CD4-positive, alpha-beta memory T cell (primary cell): Measurements from ENCODE around the gene PFDN1. TPM values are rescaled to one million over a fixed set of nuclear protein-coding genes. Genes with fewer than 3 reads are reported as not detected.

Source experiments
- CTCF ChIA-PET: fragments of 350-600 bp; sonication (Branson Sonifier 250); formaldehyde crosslinking; loops from one replicate; lab custom pipeline; 2021; ENCODE audit warnings: inconsistent platforms; ENCODE audit not compliant: partially characterized antibody; lab: Charles Lee
- POLR2A ChIA-PET: fragments of 350-600 bp; sonication (Branson Sonifier 250); formaldehyde crosslinking; loops from one replicate; lab custom pipeline; 2021; ENCODE audit not compliant: partially characterized antibody; lab: Charles Lee
- DNase-seq, 5 donors: peaks; one replicate each; pipeline versions ENCODE4 v3.0.0 to v3.0.0-alpha.2; 2020 to 2022; ENCODE audit warnings: mixed read lengths in 1 of 5
- H3K27ac ChIP-seq: one replicate; pipeline ENCODE4 v1.7.0; 2013; ENCODE audit warnings: low read depth, low read length
- H3K27me3 ChIP-seq: 2 replicates; pipeline ENCODE4 v1.7.0; 2013; ENCODE audit warnings: mild to moderate bottlenecking, low read length, moderate library complexity; ENCODE audit not compliant: insufficient read depth
- H3K36me3 ChIP-seq: 2 replicates; pipeline ENCODE4 v1.7.0; 2013; ENCODE audit warnings: mild to moderate bottlenecking, low read length, moderate library complexity; ENCODE audit not compliant: insufficient read depth
- H3K4me1 ChIP-seq: 2 replicates; pipeline ENCODE4 v1.7.0; 2013; ENCODE audit warnings: mild to moderate bottlenecking, low read length, moderate library complexity; ENCODE audit not compliant: insufficient read depth
- H3K4me3 ChIP-seq, 2 donors: one replicate each; pipeline ENCODE4 v1.7.0; 2013; ENCODE audit warnings: low read length in 2 of 2, mild to moderate bottlenecking in 1 of 2
- H3K9me3 ChIP-seq, 2 donors: one replicate each; pipeline ENCODE4 v1.7.0; 2013; ENCODE audit warnings: low read length in 2 of 2, control low read depth in 1 of 2; ENCODE audit not compliant: control insufficient read depth in 1 of 2
- H3K27ac Mint-ChIP-seq, 7 donors: one replicate each; pipeline ENCODE4 v1.8.0; 2020 to 2021; ENCODE audit warnings: mixed read lengths in 7 of 7, mild to moderate bottlenecking in 6 of 7, inconsistent platforms in 3 of 7, moderate library complexity in 3 of 7
- H3K27me3 Mint-ChIP-seq, 2 donors: one replicate each; pipeline ENCODE4 v1.8.0; 2020 to 2021; ENCODE audit warnings: mixed read lengths in 2 of 2
- H3K36me3 Mint-ChIP-seq, 2 donors: one replicate each; pipeline ENCODE4 v1.8.0; 2020 to 2021; ENCODE audit warnings: mixed read lengths in 2 of 2, inconsistent platforms in 1 of 2, mild to moderate bottlenecking in 1 of 2
- H3K4me1 Mint-ChIP-seq, 4 donors: one replicate each; pipeline ENCODE4 v1.8.0; 2020 to 2021; ENCODE audit warnings: mixed read lengths in 4 of 4, mild to moderate bottlenecking in 1 of 4
- H3K4me3 Mint-ChIP-seq, 8 donors: one replicate each; pipeline ENCODE4 v1.8.0; 2020 to 2021; ENCODE audit warnings: mixed read lengths in 8 of 8, mild to moderate bottlenecking in 7 of 8, moderate library complexity in 6 of 8, inconsistent platforms in 3 of 8
- H3K9me3 Mint-ChIP-seq, 8 donors: one replicate each; pipeline ENCODE4 v1.8.0; 2020 to 2021; ENCODE audit warnings: mixed read lengths in 8 of 8, mild to moderate bottlenecking in 5 of 8, inconsistent platforms in 3 of 8, moderate library complexity in 1 of 8
- intact Hi-C: fragments of 100-400 bp; cut with micrococcal nuclease; formaldehyde crosslinking; loops from one replicate; pipeline ENCODE4 v1.15.1; 2023
- polyA plus RNA-seq, 2 donors: library from polyadenylated mRNA; unstranded; fragments of 300-500 nt; fragmentation: Illumina TruSeq; gene quantifications; one replicate each; pipeline ENCODE4 v1.2.3, GENCODE V29; 2021
- total RNA-seq, 2 experiments: library from RNA; stranded (reverse); gene quantifications; one replicate each; pipeline ENCODE4 v1.2.3, GENCODE V29; 2021

PFDN1 gene
- total and polyA plus RNA-seq, 4 experiments from 2014 or later: 24.8 to 223 (median 70.9) TPM

DNA sequence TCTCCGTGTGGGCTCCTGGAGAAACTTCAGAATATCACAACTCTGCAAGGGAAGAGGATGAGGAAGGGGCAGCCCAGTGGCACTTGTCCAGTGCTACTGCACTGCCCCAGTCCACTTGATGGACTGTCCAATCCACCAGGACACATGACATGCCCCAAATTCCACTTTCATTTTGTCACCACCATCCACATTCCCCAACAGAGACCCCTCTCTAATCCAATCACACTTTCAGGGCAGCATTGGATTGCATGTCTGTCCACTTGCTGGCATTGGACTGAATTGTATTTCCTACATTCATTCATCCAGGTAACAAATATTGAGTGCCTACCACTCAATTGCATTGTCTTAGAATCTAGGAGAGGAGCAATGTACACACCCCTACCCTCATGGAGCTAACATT lies 28.7 kb upstream of the PFDN1 start:
- Histone ChIP-seq H3K36me3 (no peaks in the 10 kb centered on the region), H3K9me3 (no peaks in the 10 kb centered on the region), H3K4me1 (no peaks in the 10 kb centered on the region), H3K27ac (no peak overlapping the region), H3K27me3 (no peaks in the 10 kb centered on the region), H3K4me3 (no peak overlapping the region)
- Mint-ChIP-seq H3K9me3 (no peaks in the 10 kb centered on the region), H3K4me1 (no peaks in the 10 kb centered on the region), H3K4me3 (no peak overlapping the region), H3K36me3 (peaks cover 4 to 5% of the 10 kb centered on the region in 2 donors), H3K27me3 (peaks cover 0 to 2% of the 10 kb centered on the region in 2 donors), H3K27ac (no peak overlapping the region)
- intact Hi-C loops: no loop called here
- POLR2A ChIA-PET: no interaction called here
- CTCF ChIA-PET: no interaction called here
- DNase-seq: no peak

DNA sequence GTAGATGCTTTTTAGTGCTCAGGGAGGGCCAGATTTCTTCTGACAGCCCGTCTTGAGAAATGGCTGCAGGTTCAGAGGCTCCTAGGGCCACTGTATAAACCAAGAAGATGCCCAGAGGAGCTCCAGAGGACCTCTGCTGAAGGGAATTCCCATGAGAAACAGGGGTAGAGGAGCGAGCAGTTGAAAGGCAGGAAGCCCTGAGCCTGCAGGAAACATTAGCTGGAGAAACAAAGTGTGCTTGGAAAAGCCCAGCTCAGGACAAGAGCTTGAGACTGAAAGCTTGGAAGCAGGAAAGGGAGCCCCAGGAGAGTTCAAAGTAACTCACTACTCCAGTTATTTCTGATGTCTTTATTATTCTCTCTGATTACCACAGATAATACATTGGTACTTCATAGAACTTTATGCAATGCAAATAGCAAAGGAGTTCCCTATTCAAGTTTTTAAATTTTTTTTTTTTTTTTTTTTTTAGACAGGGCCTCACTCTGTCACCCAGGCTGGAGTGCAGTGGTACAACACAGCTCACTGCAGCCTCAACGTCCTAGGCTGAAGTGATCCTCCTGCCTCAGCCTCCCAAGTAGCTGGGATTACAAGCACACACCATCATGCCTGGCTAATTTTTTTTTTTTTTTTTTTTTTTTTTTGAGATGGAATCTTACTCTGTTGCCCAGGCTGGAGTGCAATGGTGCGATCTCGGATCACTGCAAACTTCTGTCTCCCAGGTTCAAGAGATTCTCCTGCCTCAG lies 27.0 kb upstream of the PFDN1 start:
- Mint-ChIP-seq H3K27me3 (peaks cover 0 to 2% of the 10 kb centered on the region in 2 donors), H3K4me3 (no peak overlapping the region), H3K36me3 (peaks cover 4% of the 10 kb centered on the region in 2 donors), H3K4me1 (no peaks in the 10 kb centered on the region), H3K9me3 (no peaks in the 10 kb centered on the region), H3K27ac (no peak overlapping the region)
- intact Hi-C loops: no loop called here
- ChIA-PET CTCF (interaction anchor here (1.0 to 1.5 kb wide), 2 partner anchors 16 to 85 kb away, joined by 4 to 5 read pairs; partner anchors contain the start of gene HBEGF), POLR2A (no interaction called here)
- Histone ChIP-seq H3K27me3 (no peaks in the 10 kb centered on the region), H3K27ac (no peak overlapping the region), H3K9me3 (no peaks in the 10 kb centered on the region), H3K4me3 (no peak overlapping the region), H3K36me3 (no peaks in the 10 kb centered on the region), H3K4me1 (no peaks in the 10 kb centered on the region)
- DNase-seq: no peak

DNA sequence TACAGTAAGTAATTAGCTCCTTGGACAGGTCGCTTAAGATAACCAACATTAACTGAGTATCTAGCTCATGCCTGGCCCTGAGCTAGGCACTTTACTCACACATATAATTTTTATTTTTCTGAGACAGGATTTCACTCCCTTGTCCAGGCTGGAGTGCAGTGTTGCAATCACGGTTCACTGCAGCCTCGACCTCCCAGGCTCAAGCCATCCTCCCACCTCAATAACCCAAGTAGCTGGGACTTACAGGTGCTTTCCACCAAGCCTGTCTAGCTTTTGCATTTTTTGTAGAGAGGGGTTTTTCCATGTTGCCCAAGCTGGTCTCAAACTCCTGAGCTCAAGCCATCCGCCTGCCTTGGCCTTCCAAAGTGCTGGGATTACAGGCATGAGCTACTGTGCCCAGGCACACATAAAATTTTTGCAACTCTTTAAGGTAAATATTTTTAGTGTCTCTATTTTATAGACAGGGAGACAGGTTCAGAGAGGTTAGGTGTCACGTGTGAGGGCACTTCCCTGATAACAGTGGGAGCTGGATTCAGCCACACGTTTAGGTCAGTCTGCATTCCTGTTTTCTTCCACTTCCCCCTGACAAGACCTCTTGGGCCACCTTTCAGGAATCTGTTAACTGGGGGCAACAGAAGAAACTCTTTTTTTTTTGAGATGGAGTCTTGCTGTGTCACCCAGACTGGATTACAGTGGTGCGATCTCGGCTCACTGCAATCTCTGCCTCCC lies 25.3 kb upstream of the PFDN1 start:
- no peaks in the 10 kb centered on the region for H3K27me3 ChIP-seq
- POLR2A ChIA-PET: no interaction called here
- Mint-ChIP-seq H3K27ac (no peak overlapping the region), H3K4me3 (no peak overlapping the region), H3K9me3 (no peaks in the 10 kb centered on the region), H3K36me3 (no peaks in the 10 kb centered on the region), H3K4me1 (no peaks in the 10 kb centered on the region), H3K27me3 (peaks cover 0 to 2% of the 10 kb centered on the region in 2 donors)
- no peaks in the 10 kb centered on the region for H3K4me1 ChIP-seq
- intact Hi-C loops: no loop called here
- no peak overlapping the region for H3K4me3 ChIP-seq
- CTCF ChIA-PET: interaction anchor here (1.1 to 2.8 kb wide), 5 partner anchors 18 to 31 kb away, joined by 3 to 12 read pairs (median 4); partner anchors contain the start of gene HBEGF
- H3K9me3 ChIP-seq: no peaks in the 10 kb centered on the region
- no peaks in the 10 kb centered on the region for H3K36me3 ChIP-seq
- DNase-seq: no peak
- H3K27ac ChIP-seq: no peak overlapping the region

DNA sequence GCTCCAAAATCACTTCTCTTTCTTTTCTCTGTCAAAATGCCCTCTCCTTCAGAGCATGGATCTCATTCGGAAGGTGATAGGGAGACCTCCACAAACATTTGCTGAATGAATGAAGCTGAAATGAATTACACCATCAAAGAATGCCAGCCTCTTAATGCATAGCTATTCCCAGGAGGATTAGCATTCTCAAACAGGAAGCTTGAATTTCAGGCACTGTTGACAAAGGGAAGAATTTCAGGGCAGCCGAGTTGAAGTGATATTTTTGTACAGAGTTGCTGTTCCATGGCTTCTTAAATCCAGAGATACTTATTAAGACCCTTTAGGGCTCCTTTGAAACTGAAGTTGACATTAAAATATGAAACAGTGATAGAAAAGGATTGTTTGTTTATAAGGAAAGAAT lies 24.7 kb upstream of the PFDN1 start:
- no peaks in the 10 kb centered on the region for H3K4me1 ChIP-seq
- H3K27ac ChIP-seq: no peak overlapping the region
- Mint-ChIP-seq H3K27ac (no peak overlapping the region), H3K27me3 (peaks cover 0 to 2% of the 10 kb centered on the region in 2 donors), H3K4me3 (no peak overlapping the region), H3K4me1 (no peaks in the 10 kb centered on the region), H3K36me3 (no peaks in the 10 kb centered on the region), H3K9me3 (no peaks in the 10 kb centered on the region)
- no peak for DNase-seq
- ChIA-PET POLR2A (no interaction called here), CTCF (interaction anchor here (1.1 to 2.8 kb wide), 4 partner anchors 18 to 31 kb away, joined by 3 to 12 read pairs (median 4); partner anchors contain the start of gene HBEGF)
- intact Hi-C loops: no loop called here
- H3K36me3 ChIP-seq: no peaks in the 10 kb centered on the region
- H3K4me3 ChIP-seq: no peak overlapping the region
- no peaks in the 10 kb centered on the region for H3K27me3 ChIP-seq
- H3K9me3 ChIP-seq: no peaks in the 10 kb centered on the region

DNA sequence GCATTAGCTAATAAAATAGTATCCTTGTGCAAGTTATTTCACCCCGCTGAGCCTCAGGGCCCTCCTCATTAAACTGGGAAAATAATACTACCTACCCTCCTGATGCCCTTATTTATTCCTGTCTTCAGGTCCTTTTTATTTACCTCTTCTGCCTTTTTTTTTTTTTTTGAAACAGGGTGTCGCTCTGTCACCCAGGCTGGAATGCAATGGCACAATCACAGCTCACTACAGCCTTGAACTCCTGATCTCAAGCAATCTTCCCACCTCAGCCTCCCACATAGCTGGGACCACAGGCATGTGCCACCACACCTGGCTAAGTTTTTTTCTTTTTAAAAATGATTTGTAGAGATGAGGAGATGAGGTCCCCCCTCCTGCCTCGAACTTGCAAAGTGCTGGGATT lies 22.6 kb upstream of the PFDN1 start:
- H3K4me3 ChIP-seq: no peak overlapping the region
- Mint-ChIP-seq H3K9me3 (peaks cover 0 to 1% (median 0%) of the 10 kb centered on the region in 8 donors), H3K4me3 (no peak overlapping the region), H3K27me3 (peaks cover 0 to 2% of the 10 kb centered on the region in 2 donors), H3K36me3 (no peaks in the 10 kb centered on the region), H3K4me1 (peaks cover 0 to 2% (median 0%) of the 10 kb centered on the region in 4 donors), H3K27ac (peak overlapping the region in 1 of 7 donors; percentile 1)
- intact Hi-C loops: no loop called here
- ChIA-PET CTCF (interaction anchor here (0.7 to 1.4 kb wide), 3 partner anchors 21 to 81 kb away, joined by 3 to 4 read pairs (median 3); no protein-coding TSS in a partner anchor), POLR2A (no interaction called here)
- no peaks in the 10 kb centered on the region for H3K27me3 ChIP-seq
- H3K9me3 ChIP-seq: no peaks in the 10 kb centered on the region
- no peaks in the 10 kb centered on the region for H3K36me3 ChIP-seq
- H3K27ac ChIP-seq: no peak overlapping the region
- no peaks in the 10 kb centered on the region for H3K4me1 ChIP-seq
- no peak for DNase-seq

DNA sequence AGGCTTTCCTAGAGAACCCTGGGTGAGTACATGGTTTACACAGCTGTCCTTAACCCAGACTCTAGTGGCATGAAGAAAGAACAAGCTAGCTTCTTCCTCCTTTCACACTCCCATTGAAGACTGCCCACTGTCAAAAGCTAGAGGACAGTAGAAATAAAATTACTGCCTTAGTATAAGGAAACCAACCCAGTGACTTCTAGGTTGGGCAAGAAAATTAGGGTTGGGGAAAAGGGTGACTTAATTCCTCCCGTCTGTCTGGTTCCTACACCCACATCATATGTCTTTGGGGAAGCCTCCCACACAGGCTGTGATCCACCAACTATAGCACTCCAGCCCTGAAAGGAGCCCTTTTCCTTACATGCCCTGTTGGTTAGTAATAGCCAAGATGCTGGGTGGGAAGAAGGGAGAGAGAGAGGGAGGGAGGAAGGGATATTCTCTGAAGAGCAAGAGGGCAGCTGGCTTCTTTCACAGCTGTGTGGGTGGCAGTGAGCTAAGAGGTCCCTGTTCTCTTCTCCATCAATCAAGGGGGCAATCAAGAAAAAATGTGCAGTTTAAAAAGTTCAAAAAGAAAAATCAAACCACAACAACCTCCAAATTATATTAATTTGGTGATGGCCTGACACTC lies 21.8 kb upstream of the PFDN1 start:
- intact Hi-C loops: no loop called here
- H3K27ac ChIP-seq: no peak overlapping the region
- peaks cover 0 to 2% of the 10 kb centered on the region in 2 donors for H3K27me3 Mint-ChIP-seq
- ChIA-PET CTCF (interaction anchor here (0.7 to 1.4 kb wide), 2 partner anchors 21 to 80 kb away, joined by 3 read pairs; no protein-coding TSS in a partner anchor), POLR2A (no interaction called here)
- peaks cover 0 to 2% (median 0%) of the 10 kb centered on the region in 4 donors for H3K4me1 Mint-ChIP-seq
- H3K36me3 ChIP-seq: no peaks in the 10 kb centered on the region
- H3K4me3 Mint-ChIP-seq: no peak overlapping the region
- no peaks in the 10 kb centered on the region for H3K9me3 ChIP-seq
- no peak for DNase-seq
- no peak overlapping the region for H3K27ac Mint-ChIP-seq
- H3K27me3 ChIP-seq: no peaks in the 10 kb centered on the region
- H3K9me3 Mint-ChIP-seq: peaks cover 0 to 1% (median 0%) of the 10 kb centered on the region in 8 donors
- H3K4me1 ChIP-seq: no peaks in the 10 kb centered on the region
- no peak overlapping the region for H3K4me3 ChIP-seq
- no peaks in the 10 kb centered on the region for H3K36me3 Mint-ChIP-seq
